Activated CD8-positive, alpha-beta memory T cell treated with anti-CD3 and anti-CD28 coated beads, Interleukin-2, amount 50 U/mL, for 24 hours (primary cell): ENCODE results near the gene CARD8.

ENCODE experiments used
- DNase-seq: peaks from one replicate; pipeline ENCODE4 v3.0.0-alpha.2; 2020; ENCODE audit errors: extremely low read depth

The CARD8 gene

GRCh38 chr19:48171710-48172109 lies 84.0 kb downstream of the CARD8 start:
- DNase-seq, result no peak

GRCh38 chr19:48170817-48171347 lies 84.8 kb downstream of the CARD8 start:
- no peak for DNase-seq

GRCh38 chr19:48169939-48170803 lies 85.5 kb downstream of the CARD8 start, which contains the start of the genes LIG1 and ZSWIM9:
Gene LIG1, minus strand, starts transcription at chr19:48170344. Its CDS starts 4,778 bp downstream, at chr19:48165566.
Gene ZSWIM9, plus strand, starts transcription at chr19:48170680. Its CDS starts 1,123 bp downstream, at chr19:48171803.
- peak; percentile 69 for DNase-seq

GRCh38 chr19:48169578-48169938 lies 86.2 kb downstream of the CARD8 start:
- peak; percentile 74 for DNase-seq

GRCh38 chr19:48168689-48169088 lies 87.0 kb downstream of the CARD8 start:
- no peak for DNase-seq

GRCh38 chr19:48158210-48158790 lies 97.4 kb downstream of the CARD8 start:
- no peak for DNase-seq
